Stimulated activated CD8-positive, alpha-beta memory T cell treated with anti-CD3 and anti-CD28 coated beads, Interleukin-7, amount 100 ng/mL, for 48 hours (primary cell): ENCODE results near the gene ACP7.
A peak's percentile ranks its signal among the peaks of the same experiment; 100 is the strongest.
"Not testable (repeated sequence)": the region's sequence is repeated elsewhere in the genome, so short reads cannot be mapped to it uniquely, and the experiment has no call there.

Source experiments
- DNase-seq, 2 donors: peaks; one replicate each; pipeline ENCODE4 v3.0.0-alpha.2; 2020; ENCODE audit warnings: low read depth in 1 of 2; ENCODE audit errors: extremely low read depth in 1 of 2

ACP7 gene, protein sequence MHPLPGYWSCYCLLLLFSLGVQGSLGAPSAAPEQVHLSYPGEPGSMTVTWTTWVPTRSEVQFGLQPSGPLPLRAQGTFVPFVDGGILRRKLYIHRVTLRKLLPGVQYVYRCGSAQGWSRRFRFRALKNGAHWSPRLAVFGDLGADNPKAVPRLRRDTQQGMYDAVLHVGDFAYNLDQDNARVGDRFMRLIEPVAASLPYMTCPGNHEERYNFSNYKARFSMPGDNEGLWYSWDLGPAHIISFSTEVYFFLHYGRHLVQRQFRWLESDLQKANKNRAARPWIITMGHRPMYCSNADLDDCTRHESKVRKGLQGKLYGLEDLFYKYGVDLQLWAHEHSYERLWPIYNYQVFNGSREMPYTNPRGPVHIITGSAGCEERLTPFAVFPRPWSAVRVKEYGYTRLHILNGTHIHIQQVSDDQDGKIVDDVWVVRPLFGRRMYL

DNA sequence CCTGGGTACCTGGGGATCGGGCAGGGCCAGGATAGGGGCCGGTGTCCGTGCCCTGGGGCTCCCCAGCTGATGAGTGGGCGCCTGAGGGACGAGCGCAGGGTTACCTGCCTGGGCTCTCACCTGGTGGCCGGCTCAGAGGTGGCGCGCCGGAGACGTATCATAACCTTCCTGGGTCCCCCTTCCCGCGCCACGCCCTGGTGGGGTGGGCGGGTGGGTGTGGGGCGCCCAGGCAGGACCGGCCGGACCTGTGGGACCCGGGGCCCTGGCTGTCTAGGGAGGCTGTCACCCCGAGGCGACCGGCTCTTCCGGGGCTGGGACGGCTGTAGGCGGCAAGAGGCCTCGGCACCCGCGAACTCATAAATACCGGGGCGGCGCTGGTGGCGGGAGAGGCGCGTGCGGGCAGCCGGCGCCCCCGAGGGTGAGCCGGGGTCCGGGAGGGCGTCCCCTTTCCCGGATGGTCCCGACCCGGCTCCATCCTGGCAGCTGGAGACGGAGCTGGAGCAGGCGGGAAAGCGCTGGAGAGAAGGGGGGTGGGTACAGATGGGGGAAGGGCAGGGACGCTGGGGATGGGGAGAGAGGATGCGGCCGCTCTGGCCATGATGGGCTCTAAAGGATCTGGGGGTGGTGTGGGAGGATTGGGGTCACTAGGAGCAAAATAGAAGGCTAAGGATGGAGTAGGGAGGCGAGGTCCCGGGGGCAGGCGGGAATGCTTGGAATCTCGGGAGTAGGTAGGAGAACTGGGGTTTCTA is at the start of gene ACP7:
TSS of gene ACP7 (plus strand) at position 386 of the 749 bp plus-strand sequence. CDS start 902 bp downstream, outside the sequence.
- DNase-seq: no peak

DNA sequence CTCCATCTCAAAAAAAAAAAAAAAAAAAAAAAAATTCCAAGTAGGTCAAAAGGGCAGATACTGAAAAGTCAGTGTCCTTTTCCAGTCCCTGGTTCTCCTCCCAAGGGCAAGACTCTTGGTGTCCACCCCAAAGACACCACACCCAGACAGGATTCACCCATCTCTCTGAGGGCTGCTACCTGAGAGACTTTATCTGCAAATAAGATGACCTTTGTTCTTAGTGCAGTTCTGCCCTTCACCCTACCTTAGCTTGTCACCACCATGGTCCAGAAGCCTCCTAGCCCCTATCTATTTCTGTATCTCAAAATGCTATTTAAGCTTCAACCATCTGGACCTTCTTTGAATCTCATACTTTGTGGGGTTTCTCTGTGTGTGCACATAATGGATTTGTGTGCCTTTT is 47.6 kb upstream of the ACP7 start:
- DNase-seq: no peak

DNA sequence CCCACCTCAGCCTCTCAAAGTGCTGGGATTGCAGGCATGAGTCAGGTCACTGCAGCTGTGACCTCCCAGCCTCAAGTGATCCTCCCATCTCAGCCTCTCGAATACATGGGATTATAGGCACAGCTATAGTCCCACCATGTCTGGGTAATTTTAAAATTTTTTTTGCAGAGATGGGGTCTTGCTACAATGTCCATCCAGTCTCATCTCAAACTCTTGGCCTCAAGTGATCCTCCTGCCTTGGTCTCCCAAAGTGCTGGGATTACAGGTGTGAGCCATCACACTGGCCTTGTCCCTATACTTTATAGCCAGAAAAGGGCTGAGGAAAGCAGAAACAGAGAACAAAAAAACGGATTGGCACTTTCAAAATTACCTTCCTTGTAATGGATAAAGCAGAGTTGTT is 47.0 kb upstream of the ACP7 start:
- no peak for DNase-seq

DNA sequence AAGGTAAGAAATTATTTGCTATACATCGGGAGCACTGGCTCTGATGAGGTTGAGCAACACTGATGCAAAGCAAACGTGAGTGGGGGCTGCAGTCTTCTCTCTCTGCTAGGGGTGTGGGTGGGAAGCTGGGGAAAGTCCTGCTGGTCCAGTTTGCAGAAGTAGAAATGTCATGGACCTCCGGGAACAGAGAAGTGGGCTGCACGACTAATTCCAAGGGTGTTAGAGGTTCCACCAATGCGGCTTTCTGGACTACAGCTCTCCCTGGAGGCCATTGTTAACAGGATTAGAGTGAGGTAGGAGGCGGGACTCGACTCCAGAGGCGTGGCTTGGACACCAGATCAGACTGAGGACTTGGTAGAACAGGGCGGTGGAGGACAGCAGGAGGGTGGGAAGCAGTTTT is 46.1 kb upstream of the ACP7 start:
- DNase-seq: no peak

DNA sequence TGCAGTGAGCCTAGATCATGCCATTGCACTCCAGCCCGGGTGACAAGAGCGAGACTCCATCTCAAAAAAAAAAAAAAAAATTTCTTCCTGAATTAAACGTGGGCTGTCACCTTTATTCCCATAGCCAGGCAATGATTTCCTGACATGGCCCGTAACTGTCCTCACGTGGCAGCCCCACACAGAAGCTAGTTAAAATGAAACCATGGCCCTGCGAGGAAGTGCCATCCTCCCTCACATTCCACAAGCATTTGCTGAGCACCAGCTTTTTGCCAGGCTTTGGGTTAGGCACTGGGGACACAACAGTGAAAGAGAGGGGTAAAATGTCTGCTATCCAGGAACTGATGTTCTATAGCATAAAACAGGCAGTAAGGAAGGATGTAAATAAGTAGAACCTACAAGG is 38.7 kb upstream of the ACP7 start:
- DNase-seq: no peak

DNA sequence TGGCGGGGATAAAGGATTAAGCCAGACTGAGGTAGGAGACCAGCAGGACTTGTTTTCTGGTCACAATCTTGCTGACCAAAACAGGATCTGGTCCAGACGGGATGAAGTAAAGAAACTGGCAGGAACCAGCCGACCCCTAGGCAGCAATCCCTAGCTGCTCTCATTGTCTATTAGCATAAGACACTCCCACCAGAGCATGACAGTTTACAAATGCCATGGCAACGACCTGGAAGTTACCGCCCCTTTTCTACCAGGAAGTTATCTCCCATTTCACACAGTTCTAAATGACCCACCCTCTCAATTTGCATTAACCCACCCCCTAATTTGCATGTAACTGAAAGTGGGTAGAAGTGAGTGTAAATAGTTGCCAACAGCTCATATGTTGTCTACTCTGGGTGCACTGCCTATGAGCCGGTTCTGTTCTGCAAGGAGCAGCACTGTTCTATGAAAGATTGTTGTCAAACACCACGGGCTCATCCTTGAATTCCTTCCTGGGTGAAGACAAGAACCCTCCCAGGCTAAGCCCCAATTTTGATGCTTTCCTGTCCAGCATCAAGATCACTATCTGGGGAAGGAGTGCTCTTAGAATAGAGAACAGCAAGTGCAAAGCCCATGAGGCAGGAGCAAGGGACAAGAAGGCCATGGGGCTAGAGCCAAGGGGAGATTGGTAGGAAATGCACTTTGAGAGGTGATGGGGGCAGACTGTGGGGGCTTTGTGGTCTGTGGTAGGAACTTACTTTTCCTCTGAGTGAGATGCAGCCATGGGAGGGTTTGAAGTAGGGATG is 37.9 kb upstream of the ACP7 start:
- DNase-seq: no peak

DNA sequence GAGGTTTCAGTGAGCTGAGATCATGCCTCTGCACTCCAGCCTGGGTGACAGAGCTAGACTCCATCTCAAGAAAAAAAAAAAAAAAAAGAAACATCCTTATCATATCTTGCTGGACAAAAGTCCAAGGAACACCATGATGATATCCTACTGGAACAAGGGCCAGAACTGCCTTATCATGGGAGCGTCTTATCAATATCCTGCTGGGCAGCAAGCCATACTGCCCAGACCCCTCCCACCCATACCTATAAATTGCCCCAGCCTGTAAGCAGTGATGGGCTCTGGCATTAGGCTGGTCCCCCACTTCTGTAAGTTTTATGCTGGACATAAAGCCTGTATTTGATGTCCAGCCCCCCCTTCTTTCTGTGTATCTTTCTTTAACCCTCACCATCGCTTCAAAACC is 37.1 kb upstream of the ACP7 start:
- no peak for DNase-seq

DNA sequence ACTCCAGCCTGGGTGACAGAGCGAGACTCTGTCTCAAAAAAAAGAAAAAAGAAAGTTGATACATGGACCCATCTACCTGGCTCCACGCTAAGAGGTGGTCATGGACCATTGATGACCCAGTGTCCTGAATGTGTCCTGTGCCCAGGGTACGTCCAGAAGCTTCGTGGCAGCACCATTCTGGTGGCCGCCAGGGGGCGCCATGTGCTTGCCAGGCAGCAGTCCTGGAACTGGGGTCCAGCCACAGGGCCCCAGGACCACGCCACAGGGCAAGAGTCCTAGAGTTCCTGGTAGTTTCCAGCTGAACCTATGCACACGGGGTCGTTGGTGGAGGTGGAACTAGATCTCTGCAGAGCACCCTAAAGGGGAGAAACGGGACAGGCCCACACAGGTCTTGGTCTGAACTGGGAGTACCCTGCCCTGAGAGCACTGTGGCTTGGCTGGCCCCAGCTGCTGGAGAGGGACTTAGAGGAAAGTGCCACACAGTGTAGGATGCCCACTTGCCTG is 31.9 kb upstream of the ACP7 start:
- DNase-seq: peak; percentile 20 to 43

DNA sequence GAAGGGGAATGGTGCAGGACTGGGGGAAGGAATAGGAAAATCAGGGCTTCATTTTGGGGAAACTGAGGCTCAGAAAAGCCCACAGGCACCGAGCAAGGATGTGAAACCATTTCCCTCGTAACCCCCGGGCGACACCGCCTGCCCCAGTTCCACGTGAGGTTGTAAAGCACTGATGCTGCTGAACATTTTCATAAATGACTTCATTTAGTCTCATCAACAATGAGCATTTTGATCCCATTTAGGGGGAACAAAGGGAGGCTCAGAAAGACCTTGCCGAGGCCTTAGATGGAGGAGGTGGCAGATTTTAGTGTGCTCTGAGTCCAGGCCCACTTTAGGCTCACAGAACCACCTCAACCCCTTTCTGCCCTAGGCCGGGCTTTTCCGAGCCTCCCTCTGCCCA is 31.3 kb upstream of the ACP7 start:
- DNase-seq: no peak

DNA sequence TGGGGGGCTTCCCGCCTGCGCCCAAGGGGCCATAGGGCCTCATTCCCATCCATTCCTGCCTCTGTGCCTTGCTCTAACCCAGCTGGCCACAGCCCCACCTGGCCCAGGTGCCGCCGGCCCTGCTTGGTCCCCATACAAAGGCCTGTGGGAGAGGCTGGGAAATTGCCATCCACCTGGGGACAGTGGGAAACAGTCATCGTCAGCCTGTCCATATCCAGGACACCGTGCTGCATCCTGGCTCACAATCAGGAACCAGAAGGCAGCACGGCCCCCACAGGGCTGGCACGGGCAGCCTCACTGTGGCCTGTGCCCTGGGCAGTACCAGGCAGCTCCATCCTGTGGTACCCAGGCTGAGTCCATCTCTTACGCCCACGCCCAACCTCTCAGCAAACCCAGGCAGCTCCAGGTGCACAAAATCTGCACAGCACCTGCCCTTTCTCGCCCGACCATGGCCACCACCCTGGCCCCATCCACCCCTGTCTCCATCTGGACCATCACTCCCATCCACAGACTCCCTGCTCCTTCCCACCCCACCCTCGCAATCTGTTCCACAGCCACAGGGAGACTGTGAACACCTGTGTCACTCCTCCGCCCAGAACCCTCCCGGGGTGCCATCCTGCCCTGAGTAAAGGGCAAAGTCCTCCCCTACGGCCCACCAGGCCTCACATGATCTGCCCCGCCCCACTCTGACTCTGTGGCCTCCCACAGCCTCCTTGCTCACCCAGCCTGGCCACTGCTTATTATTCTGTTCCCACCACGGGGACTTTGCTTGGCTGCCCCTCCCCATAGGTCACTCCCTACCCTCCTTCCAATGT is 30.7 kb upstream of the ACP7 start:
- DNase-seq: no peak

DNA sequence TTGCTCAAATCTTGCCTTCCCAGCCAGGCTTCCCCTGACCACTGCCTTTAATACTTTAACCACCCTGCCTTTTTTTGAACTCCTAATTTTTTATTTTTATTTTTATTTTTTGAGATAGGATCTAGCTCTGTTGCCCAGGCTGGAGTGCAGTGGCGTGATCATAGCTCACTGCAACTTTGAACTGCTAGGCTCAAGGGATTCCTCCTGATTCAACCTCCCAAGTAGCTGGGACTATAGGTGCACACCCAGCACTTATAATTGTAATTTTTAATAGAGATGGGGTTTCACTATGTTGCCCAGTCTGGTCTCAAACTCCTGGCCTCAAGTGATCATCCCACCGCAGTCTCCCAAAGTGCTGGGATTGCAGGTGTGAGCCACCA is 30.1 kb upstream of the ACP7 start:
- no peak for DNase-seq

DNA sequence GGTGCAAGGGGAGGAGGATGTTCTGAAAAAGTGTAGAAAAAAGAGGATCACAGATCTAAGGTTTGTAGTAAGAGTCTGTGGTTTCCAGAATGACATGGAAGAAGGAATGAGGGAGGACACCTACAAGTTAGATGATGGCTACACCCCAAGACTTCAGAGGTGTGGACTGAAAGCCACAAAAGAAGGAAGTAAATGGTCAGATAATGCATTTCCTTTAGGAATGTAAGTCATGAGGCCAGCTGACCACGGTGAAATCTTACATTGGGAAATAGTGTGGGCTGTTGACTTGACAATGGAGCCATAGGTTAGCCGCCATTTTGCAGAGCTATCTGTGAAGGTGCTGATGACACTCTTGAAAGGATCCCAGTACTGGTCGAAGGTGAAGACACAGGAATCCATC is 26.6 kb upstream of the ACP7 start:
- DNase-seq: no peak

DNA sequence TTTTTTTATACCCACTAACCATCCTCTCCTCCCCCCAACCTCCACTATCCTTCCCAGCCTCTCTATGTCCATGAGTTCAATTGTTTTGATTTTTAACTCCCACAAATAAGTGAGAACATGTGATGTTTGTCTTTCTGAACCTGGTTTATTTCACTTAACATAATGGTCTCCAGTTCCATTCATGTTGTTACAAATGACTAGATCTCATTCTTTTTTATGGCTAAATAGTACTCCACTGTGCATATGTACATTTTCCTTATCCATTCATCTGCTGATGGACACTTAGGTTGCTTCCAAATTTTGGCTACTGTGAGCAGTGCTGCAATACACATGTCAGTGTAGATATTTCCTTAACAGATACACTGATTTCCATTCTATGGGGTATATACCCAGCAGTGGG is 24.9 kb upstream of the ACP7 start:
- no peak for DNase-seq

DNA sequence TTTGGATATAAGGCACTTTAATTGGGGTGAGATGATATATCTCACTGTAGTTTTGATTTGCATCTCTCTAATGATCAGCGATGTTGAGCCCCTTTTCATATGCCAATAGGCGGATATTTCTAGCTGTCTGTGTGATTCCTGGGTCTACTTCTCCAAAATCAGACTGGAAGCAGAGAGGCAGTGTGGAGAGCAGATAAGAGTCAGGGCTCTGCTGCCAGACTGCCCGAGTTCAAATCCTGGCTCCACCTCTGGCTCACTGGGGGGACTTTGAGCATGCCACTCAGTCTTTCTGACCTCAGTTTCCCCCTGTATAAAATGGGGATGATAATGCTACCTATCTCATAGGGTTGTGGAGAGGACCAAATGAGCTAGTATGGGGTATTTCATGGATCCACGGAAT is 24.0 kb upstream of the ACP7 start:
- DNase-seq: no peak

DNA sequence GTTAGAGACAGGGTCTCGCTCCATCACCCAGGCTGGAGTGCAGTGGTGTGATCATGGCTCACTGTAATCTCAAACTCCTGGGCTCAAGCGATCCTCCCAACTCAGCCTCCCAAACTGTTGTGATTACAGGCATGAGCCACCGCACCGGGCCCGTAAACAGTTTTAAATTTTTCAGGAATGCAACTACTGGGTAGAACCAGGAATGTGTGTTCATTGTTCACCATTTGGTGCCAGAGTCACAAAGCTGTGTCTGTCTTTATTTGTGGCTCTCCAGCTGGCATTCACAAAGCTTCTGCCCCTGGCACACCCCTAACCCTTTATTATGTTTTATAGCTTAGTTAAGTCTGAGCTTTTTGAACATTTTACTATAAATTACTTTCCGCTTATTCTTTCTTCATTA is 19.8 kb upstream of the ACP7 start:
- no peak for DNase-seq

DNA sequence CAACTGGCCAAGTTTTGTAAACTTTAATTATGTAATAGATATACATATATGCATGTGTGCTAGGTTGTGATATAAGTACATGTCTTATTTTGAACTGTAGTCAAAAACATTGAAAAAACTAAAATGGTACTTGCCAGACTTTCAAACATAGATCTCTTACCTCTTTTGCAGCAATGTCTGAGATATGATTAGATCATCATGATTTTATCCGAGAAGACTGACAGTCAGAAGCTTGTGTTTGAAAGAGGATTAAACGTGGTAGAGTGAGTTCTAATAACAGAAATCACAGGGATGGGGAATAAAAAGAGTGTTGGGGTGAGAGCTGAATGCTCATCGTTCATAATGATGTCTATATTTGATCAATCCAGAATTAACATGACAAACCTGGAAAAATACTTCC is 18.2 kb upstream of the ACP7 start:
- no peak for DNase-seq

DNA sequence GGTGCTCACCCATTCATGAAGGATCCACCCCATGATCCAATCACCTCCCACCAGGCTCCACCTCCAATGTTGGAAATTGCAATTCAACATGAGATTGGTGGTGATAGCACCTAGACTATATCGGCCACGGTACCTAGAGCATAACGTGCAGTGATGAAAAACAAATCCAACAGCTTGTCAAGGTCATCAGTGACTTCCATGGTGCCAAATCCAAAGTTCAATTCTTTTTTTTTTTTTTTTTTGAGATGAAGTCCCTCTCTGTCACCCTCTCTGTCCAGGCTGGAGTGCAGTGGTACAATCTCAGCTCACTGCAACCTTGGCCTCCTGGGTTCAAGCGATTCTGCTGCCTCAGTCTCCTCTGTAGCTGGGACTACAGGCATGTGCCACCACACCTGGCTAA is 17.1 kb upstream of the ACP7 start:
- no peak for DNase-seq

DNA sequence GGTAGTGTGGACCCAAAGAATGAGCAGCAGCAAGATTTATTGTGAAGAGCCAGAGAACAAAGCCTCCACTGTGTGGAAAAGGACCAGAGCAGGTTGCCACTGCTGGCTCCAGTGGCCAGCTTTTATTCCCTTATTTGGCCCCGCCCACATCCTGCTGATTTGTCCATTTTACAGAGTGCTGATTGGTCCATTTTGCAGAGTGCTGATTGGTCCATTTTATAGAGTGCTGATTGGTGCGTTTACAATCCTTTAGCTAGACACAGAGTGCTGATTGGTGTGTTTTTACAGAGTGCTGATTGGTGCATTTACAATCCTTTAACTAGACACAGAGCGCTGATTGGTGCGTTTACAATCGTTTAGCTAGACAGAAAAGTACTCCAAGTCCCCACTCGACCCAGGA is 15.9 kb upstream of the ACP7 start:
- not testable (repeated sequence) for DNase-seq

DNA sequence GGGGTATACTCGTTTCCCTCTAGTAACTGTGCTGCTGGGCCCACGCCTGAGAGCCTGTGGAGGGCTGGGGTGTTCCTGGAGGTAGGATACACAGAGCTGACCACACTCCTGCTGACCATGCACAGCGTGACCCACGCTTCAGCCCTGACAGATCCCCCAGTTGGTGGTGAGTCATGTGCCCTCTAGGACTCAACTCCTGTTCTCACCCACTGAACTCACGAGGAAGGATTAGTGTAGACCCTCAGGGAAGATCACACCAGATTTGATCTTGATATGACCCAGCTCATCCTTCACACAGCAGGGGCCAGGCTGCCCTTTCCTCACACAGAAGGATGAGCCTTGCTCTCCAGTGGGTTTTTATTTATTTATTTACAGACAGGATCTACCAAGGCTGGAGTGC is 13.3 kb upstream of the ACP7 start:
- no peak for DNase-seq

DNA sequence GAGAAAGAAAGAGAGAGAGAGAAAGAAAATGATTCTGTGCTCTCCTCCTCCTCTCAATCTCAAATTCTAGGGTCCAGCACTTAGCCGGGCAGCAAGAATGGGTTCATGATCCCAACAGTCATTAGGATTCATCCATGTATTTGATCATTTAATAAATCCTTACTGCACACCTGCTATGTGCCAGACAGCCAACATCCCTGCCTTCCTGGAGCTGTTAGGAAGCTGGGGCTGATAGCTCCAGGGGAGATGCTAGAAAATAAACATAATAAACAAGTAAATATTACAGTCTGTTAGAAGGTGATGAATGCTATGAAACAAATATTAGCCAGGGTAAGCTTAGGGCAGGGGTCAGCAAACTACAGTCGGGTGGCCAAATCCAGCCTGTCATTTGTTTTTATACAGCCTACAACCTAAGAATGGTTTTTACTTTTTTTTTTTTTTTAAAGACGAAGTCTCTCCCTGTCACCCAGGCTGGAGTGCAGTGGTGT is 9.9 kb upstream of the ACP7 start:
- no peak for DNase-seq
